ENCODE data around the gene IMPA2.

DNA sequence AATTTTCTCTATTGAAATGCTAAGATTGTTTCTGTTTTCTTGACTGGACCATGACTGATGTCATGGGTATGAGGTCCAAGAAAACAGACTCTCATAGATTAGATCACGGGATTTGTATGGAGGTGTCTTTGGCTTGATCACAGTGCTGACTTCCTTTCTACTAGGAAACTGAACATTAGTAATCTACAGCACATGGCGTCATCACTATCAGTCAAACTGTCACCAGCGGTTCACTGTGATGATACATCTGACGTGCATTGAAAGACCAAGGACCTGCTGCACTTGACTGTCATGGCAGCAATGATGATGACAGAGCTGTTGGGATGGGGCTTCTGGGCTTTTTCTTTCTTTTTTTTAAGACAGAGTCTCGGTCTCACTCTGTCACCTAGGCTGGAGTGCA lies 28.2 kb upstream of the IMPA2 start:
- TF ChIP-seq EZH2 (IDR thresholded peaks at IDR 0.05; ENCODE audit: low read length) = no peak
- TF ChIP-seq, protein P1, sequence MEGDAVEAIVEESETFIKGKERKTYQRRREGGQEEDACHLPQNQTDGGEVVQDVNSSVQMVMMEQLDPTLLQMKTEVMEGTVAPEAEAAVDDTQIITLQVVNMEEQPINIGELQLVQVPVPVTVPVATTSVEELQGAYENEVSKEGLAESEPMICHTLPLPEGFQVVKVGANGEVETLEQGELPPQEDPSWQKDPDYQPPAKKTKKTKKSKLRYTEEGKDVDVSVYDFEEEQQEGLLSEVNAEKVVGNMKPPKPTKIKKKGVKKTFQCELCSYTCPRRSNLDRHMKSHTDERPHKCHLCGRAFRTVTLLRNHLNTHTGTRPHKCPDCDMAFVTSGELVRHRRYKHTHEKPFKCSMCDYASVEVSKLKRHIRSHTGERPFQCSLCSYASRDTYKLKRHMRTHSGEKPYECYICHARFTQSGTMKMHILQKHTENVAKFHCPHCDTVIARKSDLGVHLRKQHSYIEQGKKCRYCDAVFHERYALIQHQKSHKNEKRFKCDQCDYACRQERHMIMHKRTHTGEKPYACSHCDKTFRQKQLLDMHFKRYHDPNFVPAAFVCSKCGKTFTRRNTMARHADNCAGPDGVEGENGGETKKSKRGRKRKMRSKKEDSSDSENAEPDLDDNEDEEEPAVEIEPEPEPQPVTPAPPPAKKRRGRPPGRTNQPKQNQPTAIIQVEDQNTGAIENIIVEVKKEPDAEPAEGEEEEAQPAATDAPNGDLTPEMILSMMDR (optimal IDR thresholded peaks at IDR 0.05 in 1 of 3, IDR thresholded peaks at IDR 0.05 in 1 of 3, conservative IDR thresholded peaks at IDR 0.05 in 1 of 3; ENCODE audit: extremely low read depth in 1 of 3, insufficient read depth in 2 of 3, low read length in 3 of 3) = no peak

Measured in keratinocyte (primary cell).